ENCODE data around the gene MRGPRD. TPM values are rescaled to one million over a fixed set of nuclear protein-coding genes. Genes with fewer than 3 reads are reported as not detected.

Gene MRGPRD
- total RNA-seq, 1 donor from 2014 or later, result not detected

DNA sequence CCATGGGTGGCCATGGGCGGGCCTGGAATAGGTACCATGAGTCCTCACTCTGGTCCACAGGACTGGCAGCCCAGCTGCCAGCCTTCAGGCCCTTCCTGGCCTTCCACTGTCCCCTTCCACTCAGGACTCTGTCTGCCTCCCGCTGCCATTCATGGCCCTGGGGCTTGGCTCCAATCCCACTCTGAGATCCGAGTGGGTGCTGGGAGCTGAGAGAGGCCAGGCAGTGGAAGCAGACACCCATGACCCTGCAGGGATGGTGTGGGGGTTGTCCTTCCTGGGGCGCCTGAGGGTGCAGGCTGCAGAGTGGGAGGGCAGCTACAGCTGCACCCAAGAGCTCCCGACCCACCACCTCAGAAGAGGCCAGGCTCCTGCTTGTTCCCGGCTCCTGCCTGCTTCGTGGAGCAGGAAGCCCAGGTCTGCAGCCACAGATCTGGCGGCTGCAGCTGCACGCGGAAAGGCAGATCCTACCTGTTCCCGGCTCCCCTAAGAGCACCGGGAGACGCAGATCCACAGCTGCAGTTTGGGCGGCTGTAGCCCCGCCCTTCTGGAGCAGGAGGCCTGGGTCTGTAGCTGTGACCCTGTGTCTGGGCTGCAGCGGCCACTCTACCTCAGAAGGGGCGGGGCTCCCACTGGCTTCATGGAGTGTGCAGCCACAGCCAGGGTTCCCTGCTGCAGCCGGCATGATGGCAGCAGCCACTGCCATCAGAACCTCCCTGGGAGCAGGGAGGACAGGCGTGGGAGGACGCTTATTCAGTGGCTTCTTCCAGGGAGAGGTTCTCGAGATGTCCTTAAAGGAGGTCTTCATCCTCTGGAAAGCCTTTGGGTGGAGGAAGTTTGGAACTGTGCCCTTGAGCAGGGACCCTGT is 49.6 kb downstream of the MRGPRD start:
- no peak for DNase-seq

Other genes with a start within 250 kb of the MRGPRD start
- 2.4 and 6.0 TPM in 2 replicates for gene TESMIN, start 229.5 kb downstream of the MRGPRD start, total RNA-seq
- 141 and 197 TPM in 2 replicates for gene CPT1A, start 139.1 kb downstream of the MRGPRD start, total RNA-seq
- 50.5 and 54.7 TPM in 2 replicates for gene MRPL21, start 77.2 kb downstream of the MRGPRD start, total RNA-seq
- gene IGHMBP2, start 77.1 kb downstream of the MRGPRD start, total RNA-seq, result 12.1 and 20.9 TPM in 2 replicates
- gene MRGPRF, start 32.3 kb upstream of the MRGPRD start, total RNA-seq, result 0.05 and 0.17 TPM in 2 replicates
- 13.8 and 14.3 TPM in 2 replicates for gene TPCN2, start 67.9 kb upstream of the MRGPRD start, total RNA-seq
- gene SMIM38, start 174.9 kb upstream of the MRGPRD start, total RNA-seq, result 0.09 and 0.17 TPM in 2 replicates

All from dermis blood vessel endothelial cell (primary cell).